Fibroblast of lung (primary cell): ENCODE measurements around the gene BCL7B.

Experiments
- EZH2 ChIP-seq: IDR thresholded peaks from 2 replicates; pipeline ENCODE4 v1.5.1; 2012; ENCODE audit warnings: low read length, control low read depth, mild to moderate bottlenecking; ENCODE audit errors: missing control alignments
- TF ChIP-seq, protein P1 (sequence below), 2 donors: IDR thresholded peaks in 1 of 2; conservative IDR thresholded peaks in 1 of 2; 1 replicate in 1 of 2; 2 replicates in 1 of 2; pipeline ENCODE4 v1.5.1; 2011 to 2012; ENCODE audit warnings: low read length in 2 of 2, control low read depth in 1 of 2, inconsistent platforms in 1 of 2, low read depth in 1 of 2, mild to moderate bottlenecking in 1 of 2

DNA sequence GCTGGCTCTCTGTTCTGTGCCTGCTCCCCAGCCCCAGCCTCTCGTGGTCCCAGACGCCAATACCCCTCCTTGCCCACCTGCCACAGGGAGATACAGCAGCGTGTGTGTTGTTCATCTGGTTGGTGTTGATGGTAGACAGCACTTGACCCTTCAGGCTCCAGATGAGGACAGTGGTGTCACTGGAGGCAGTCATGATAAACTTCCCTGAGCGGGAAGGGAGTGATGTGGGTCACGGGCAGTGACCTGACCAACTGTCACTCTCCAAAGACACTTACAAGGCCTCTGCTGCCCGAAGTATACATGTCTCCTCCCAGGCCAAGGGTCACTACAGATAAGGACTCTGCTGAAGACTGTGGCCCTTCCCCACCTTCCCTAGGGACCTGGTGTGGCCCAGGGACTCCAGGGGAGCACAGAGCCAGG is 15.3 kb upstream of the BCL7B start:
- TF ChIP-seq, protein P1, sequence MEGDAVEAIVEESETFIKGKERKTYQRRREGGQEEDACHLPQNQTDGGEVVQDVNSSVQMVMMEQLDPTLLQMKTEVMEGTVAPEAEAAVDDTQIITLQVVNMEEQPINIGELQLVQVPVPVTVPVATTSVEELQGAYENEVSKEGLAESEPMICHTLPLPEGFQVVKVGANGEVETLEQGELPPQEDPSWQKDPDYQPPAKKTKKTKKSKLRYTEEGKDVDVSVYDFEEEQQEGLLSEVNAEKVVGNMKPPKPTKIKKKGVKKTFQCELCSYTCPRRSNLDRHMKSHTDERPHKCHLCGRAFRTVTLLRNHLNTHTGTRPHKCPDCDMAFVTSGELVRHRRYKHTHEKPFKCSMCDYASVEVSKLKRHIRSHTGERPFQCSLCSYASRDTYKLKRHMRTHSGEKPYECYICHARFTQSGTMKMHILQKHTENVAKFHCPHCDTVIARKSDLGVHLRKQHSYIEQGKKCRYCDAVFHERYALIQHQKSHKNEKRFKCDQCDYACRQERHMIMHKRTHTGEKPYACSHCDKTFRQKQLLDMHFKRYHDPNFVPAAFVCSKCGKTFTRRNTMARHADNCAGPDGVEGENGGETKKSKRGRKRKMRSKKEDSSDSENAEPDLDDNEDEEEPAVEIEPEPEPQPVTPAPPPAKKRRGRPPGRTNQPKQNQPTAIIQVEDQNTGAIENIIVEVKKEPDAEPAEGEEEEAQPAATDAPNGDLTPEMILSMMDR (conservative IDR thresholded peaks at IDR 0.05 in 1 of 2, IDR thresholded peaks at IDR 0.05 in 1 of 2; ENCODE audit: low read depth in 1 of 2, low read length in 2 of 2), result no peak
- TF ChIP-seq EZH2, result no peak
